NCI-H146 (cell line): ENCODE results near the gene MACROH2A1.
"Not testable (repeated sequence)": the region's sequence is repeated elsewhere in the genome, so short reads cannot be mapped to it uniquely, and the experiment has no call there.

ENCODE experiments used
- DNase-seq: peaks from one replicate; lab custom pipeline; 2025; lab: John Stamatoyannopoulos, UW

The MACROH2A1 gene

DNA sequence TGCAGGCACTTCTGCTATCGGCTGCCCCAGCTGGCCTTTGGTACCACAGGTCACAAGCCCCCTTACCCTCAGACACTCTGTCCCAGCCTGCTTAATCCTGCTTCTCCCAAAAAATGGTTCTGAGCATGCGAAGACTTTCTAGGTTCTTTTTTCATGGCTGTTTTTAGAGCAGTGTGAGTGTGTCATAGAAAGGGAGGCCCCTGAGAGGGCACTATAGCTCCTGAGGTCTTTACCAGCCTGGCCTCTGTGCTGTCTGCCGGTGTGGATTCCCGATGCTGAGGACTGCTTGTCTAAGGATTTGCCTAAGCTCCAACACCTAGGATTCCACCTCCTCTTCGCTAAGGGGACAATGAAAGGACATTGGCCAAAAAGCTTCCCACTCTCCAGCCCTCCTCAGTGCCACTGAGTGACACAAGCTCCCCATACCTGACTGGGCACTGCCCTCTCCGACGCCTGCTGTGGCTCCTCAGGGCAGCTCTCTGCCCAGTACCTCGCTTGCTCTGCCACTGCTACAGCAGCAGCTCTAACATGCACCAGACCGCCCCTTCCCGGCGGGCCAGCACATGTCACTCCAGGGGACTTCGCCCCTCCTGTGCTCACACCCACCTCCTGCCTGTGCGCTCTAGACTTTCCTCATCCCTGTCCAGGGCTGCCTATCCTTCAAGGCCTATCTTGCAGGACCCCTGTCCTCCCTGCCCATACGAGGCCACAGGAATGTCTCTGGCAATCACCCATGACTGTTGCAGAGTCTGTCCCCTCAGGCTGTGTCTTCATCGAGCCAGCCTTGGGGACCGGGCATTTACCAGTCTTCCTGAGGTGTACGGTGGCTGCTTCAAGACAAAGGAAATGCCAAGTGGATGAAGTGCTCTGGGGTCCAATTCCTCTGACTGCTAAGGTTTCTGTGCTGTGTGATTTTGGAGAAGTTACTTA lies 21.0 kb downstream of the MACROH2A1 start:
- DNase-seq: no peak

DNA sequence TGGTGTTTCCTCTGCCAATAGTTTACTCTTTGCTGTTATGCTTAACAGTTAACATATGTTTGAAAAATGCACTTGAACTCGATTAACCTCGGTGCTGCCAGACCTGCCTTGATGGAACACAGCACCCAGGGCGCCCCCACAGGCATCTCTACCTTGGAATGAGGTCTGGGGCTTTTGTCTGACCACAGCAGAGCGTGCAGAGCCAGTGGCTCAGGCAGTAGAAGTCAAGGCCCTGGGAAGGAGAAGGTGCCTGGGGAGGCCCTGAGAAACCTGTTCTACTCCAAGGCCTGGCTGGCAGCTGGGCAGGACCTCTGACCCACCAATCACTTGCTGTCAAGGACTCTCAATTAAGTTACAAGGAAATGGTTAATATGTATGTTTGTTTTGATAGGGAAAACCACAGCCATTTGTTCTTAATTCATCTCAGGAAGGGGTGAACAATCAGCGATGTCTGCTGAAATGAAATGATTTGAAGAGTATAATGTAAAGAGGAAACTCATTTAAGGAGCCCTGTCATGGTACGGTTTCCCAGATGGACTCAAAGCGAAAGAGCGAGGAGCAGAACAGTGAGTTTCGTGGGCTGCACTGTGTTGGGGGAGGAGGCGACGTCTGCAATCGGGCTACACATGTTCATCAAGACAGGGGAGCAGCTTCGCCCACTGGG lies 21.9 kb downstream of the MACROH2A1 start:
- DNase-seq: no peak

DNA sequence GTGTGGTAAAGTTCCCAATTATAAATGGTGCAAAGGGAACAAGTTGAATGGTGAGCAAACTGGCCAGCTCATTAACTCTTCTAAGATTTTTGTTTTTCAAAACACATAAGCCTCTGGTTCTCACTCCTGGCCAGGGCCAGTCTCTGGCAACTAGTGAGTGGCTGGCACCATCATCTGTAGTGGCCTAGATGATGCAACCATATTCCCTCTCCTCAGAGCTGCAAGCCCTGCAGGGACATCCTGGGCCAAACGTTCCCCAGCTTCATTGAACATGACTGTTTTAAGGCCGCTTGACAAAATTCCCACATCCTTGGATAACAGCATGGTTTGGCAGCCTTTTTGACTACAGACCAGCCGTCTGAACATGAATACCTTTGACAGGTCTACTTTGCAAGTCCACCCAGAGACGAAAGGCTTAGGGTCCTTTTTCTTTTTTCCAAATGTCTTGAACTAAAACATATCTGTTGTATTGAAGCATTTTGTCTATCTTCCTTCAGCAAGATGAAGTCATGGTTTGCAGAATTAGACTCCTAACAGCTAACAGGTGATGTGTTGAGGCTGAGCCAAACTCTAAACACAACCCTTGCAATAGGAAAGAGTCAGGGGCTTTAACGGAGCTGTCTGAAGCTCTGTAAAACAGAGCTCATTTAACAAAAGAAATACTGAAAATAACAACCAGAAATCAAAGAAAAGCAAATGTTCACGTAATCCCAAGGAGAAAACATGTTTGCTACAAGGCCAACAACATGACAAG lies 23.8 kb downstream of the MACROH2A1 start:
- no peak for DNase-seq

DNA sequence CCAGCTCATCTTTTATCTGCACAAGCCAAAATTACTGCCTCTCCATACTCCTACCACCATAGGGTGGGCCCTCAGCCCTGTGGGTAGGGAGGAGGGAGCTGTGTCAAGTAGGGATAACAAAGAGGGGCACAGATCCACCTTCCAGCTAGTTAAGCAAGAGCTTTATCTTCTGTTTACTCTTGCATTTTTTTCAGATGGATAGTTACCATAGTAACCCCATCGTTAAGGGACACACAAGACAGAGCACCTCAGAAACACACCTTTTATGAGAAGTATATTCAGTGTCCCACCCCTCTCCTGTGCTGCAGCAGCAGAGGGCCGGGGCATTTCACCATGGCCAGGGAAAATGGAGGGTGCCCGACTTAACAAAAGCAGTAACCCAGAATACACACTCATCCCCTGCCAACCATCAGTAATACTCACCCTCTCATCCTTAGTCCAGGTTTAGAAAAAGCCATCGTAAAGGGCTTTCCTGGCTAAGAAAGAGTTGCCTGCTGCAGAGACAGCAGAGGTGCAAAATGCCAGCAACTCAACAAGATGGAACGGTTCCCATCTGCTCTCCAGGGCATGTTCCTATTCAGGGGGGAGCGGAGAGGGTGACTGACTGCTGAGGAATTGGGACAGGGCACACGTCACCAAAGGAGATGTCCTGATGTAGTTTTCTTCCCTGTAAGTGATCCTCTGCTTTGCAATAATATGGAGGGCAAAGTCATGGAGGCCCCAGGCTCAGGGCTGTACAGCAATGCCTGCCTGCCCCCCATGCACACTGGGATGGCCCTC lies 25.1 kb downstream of the MACROH2A1 start:
- DNase-seq: peak; percentile 19

DNA sequence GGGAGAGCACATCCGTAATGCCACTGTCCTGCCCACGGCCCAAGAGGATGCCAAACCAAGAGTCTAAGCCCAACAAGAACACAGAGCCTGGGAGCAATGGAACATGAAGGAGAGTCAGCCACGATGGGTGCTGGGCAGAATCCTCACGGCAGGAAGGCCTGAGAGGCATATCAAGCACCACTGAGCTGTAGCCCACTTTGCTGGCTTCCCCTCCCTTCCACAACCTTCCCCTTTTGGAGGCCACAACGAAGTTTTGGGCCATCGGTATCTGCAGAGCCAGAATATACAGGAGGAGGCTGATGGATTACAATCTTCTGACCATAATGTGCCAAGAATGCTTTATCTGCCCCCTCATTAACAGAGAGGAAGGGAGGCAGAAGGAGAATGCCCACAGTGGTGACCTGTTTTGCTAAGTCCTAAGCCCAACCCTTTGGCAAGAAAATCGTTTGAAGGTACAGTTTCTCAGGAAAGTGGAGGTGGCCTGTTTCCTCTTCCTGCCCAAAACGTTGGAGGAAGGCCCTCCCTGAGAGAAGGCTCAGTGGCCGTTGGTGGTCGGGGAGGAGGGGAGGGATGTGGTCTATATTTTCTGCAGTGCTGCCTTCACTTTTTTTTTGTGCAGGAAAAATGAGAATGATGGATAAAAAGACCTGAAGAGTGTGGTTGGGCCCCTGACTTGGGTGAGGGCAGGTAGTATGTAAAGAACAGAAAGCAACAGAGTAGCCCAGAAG lies 26.2 kb downstream of the MACROH2A1 start:
- DNase-seq: no peak

DNA sequence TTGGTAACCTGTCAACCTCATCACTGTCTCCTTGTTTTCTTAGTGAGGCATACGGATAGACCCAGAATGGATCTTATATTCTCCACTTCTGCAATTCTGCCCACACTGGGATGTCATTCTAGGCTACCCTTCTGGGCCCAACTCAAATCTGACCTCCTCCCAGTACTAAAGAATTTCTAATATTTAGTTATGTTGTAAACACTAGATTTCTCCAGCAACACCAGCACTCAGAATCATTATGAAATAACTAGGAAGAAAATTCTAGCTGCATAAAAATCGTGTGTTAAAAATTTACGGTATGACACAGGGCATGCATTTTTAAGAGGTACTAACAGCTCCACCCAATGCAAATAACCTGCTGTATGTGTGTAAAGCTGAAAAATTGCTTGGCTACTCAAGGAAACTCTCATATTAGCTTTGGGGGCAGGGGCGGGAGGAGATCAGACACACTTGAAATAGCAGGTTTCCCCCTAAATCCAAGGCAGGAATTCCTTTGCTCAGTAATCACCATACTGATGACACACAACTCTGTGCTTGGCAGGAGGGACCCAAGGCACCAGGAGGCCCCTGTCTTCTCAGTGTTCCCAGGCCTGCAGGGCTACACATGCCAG lies 27.3 kb downstream of the MACROH2A1 start:
- DNase-seq: no peak

DNA sequence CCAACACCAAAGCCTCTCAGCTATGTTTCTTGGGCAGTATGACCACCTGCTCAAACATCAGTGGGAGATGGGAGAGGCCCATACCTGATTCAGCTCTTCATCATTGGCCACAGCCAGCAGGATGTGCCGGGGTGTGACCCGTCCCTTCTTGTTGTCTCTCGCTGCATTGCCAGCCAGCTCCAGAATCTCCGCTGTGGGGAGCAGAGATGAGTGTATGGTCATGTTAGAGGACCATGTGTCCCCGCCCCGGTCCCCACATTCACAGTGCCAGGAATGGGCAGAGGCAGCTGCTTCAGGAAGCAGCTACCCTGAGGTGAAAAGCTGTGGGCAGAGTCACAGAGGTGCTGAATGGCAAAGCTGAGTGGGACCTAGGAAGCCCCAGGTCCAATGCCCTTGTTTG lies 29.1 kb downstream of the MACROH2A1 start:
- DNase-seq: no peak

DNA sequence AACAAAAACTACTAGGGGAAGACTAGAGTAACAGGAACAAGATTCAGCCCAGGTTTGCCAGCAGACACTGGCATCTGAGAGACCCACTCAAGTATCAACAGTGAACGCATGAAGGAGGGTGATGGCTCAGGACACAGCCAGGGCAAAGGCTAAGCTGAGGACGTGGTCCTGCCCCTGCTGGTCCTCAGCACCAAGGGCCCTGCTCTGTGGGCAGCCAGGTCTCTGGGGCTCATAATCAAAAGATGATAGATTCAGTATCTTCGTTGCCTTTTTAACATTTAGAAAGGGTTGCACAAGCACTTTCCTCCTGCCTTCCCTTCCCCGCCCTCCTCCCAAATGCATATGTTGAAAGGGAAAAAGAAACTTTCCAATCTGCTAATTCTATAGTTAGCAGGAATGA lies 31.5 kb downstream of the MACROH2A1 start:
- no peak for DNase-seq

DNA sequence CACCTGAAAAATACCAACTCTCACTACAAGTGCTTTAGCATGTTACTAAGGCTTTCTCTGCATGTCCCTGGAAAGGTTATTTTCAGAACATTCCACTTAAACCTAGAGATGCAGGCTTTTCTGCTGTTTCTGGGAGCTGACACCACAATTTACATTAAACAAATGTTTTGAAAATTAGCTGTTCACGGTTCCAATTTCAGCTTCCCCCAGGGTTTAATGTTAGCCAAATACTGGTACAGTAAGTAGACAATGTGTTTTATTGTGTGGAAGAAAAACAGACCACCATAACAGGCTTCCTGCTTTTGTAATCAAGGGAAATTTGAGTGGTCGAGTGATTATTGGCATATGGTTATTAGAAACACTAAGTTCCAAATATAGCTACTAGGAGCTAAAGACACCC lies 32.0 kb downstream of the MACROH2A1 start:
- no peak for DNase-seq

DNA sequence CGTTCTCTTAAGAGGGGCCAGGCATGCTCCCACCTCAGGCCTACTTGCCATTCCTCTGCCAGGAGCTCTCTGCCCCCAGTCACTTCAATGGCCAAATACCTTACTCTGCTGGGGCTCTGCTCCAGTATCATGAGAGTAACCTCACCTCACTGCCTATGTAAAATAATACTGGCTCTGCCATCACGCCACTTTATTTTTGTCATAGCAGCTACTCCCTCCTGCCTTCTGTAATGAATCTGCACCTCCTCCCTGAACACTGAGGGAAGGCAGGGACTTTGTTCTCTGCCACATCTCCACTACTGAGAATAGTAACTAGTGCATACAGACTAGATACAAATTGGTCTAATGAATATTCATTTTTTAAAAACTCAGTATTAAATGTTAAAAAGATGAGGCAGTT lies 33.8 kb downstream of the MACROH2A1 start:
- peak; percentile 3 for DNase-seq

DNA sequence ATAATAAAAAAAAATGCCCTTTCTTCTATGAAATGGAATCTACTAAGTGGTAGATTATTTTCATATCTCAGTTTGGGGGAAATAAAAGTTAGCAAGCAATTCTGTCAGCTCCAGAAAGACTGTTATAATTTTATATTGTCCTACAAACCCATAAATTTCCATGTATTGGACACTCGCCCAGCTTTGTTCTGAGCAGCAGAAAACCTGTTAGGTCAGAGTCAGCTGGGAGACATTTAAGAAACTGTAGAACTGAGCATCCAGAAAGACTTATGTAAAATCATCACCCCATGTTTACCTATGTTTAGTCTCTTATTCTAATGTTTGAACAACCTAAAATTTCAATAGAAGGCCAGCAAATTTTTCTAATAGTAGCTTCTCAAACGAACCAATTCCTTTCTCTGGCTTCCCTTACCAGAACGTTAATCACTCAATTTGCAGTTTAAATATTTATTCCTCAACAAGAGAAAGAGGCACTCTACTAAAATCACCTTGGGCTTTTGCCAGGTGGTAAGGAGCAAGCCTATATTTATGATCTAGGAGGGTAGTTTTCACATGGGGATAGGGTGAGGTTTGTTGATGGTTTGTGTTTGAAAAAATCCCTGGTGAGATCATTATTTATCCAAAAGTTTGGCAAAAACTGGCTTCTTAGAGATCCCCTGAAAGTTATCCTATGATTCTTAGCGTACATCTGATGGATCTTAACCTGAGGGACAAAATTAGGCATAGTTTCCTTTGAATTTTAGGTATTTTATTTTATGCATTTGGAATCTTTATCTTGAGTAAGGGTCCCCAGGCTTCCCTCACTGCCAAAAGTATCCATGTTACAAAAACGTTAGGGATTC lies 34.4 kb downstream of the MACROH2A1 start:
- DNase-seq: peak; percentile 42

DNA sequence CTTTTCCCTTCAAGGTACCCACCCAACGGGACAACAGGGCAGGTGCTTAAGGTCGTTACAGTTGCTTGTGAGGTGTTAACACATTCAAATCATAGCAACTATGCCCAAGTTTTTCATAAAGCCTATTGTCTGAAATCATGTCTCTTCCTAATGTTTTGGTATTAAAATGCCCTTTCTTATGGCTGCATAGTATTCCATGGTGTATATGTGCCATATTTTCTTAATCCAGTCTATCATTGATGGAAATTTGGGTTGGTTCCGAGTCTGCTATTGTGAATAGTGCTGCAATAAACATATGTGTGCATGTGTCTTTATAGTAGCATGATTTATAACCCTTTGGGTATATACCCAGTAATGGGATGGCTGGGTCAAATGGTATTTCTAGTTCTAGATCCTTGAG lies 35.7 kb downstream of the MACROH2A1 start:
- DNase-seq: not testable (repeated sequence)

DNA sequence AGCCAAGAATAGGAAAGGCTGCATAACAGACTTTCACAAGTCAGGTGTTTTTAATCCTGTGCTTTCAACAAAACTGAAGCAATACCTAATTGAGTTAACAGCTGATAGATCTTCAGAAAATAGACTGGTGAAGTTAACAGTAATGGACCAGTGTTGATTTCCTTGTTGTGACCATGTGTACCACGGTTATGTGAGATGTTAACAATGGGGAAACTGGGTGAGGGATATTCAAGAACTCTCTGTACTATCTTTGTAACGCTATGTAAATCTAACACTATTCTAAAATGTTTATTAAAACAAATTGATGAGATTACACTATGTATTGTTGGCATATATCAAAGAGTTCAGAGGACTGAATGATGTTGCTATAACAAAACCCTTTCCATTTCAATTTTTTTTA lies 36.9 kb downstream of the MACROH2A1 start:
- no peak for DNase-seq

DNA sequence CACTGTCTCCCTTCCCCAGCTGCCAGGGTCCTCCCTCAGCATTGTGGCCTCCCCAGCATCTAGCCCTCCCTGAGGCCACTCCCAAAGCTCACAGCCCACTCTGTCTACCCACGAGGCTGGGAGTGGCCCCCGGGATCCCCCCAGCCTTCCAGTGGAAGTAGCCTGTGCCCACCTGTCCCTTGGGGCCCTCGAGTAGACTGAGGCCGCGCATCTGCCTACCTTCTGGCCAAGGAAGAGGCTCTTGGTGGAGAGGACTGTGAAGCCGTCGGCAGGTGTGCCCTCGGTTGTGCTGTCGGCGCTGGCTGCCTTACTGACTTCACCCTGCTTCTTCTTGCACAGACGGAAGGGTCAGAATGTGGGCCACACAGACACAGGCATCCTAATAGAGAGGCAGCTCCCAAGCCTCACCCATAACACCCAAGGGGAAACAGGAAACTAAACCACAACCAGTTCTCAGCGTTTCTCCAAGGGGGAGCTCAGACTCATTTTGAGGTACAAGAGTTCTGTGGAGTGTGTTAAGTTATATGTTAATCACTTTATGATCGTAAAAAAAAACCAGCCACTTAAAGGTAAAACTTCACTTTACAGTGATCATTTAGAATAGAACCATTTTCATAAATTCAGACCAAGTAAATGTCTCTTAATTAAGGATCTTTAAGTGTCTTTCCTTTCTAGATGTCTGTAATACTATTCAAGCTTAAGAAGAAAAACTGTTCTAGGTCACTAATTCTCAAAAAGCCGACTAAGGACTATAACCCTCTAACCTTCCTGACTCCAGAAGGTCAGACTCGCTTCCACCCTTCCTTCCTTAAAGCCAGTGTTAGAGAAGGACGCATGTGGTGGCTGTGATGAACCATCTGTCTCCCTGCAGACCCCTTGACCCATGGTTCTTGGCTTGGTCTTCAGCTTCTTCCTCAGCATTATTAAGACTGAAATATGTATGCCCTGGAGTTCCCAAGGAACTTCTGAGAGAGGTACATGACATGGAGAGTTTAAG lies 38.5 kb downstream of the MACROH2A1 start:
- DNase-seq: no peak

DNA sequence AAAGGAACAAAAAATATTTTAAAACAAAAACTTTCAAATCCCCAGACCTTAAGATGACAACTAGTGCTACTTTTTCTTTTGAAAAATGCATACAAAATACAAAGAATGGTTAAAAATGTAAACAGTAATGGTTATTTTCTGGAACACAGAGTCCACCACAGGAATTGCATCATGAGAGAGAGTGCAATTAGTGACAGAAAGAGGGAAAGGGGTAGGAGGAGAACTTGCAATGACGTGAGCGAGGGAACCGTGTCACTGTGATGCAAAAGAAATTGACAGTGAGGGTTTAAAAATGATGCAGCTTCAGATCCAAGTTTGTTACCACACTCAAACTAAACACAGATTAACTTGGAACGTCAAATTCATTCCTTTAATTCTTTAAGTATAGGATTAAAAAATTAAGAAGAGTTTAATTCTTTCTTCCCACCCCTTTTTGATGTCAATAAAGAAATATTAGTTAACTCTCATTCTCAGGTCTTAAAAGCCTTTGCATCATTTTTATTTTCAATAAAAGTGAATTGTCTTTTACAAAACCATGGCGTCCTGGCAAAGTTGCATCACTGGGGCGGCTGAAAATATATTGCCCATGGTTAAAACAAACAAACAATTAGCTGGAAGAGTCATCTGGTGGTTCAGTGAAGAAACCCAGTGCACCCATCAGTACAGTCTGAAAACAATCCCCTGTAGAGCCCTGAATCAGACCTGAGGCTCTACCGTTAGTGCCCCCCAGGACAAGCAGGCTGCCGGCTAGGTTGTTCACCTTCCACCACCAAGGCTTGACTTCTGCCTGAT lies 39.5 kb downstream of the MACROH2A1 start:
- no peak for DNase-seq

DNA sequence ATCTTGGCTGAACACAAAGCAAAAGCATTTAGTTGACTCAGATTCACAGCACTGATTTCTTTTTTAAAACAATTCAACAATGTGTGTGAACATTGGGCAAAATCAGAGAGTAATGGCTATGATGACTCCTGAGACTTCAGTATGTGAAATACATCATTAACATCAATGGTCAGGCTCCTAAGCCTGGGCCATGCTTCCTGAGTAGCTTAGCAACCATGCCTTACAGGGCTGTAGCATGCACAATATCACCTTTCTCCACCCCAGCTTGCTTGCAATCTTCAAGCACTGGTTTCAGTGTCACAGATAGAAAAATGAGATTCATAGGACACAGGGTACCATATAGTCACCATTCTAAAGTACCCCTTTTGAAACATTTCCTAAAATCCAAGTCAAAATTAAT lies 41.3 kb downstream of the MACROH2A1 start:
- no peak for DNase-seq

DNA sequence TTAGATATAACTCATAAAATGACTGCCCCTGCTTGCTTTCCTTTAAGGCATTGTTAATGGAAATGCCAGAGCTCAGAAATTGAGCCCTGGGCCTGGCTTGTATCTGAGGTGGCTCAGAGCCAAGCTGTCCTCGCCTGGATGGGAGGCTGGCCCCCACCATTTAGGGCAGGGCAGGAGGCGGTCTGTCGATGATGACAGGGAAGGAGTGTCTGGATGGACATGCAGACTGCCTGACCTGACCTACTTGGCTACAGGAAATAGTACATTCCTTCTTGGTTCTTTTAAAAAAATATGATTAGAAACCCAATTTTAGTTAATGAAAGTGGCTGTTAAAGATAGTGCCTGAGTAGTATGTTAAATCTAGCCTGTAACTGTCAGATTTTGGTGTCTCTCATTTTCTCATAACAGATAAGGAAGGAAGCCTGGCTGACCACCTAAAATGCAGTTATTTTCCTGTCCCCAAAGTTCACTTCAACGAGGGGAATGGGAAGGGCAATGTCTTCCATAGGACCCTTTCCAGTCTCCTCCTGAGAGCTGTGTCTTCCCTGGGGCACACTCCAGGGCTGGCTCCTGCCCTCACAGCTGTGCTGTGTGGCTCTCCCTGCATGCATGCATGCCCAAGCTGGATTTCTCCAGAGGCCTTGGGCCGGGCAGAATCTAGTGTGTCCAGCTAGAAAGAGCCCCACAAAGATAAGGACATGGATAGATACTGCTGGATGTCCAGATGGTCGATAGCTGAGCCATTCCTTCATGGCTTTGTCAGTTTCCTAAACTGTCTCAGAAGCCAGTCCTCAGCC lies 42.3 kb downstream of the MACROH2A1 start:
- no peak for DNase-seq
